H1 (cell line): Measurements from ENCODE around the gene CCL24. TPM values are rescaled to one million over a fixed set of nuclear protein-coding genes. Genes with fewer than 3 reads are reported as not detected.

ENCODE experiments used
- CHD2 ChIP-seq: IDR thresholded peaks from 2 replicates; pipeline ENCODE4 v1.6.1; 2012; ENCODE audit warnings: low read length, improper control_type of control experiment
- CHD7 ChIP-seq: fragments of 300-600 bp; sonication (generic); IDR thresholded peaks from 2 replicates; pipeline ENCODE4 v1.7.1; 2012; ENCODE audit warnings: low read length, moderate library complexity, mild to moderate bottlenecking, inconsistent platforms; ENCODE audit not compliant: insufficient replicate concordance
- CTCF ChIP-seq, 3 experiments: IDR thresholded peaks; 1 replicate in 2 of 3; 2 replicates in 1 of 3; pipeline versions ENCODE4 v1.5.1 to v1.6.1; 2011; ENCODE audit warnings: low read length in 3 of 3, mild to moderate bottlenecking in 3 of 3, inconsistent platforms in 2 of 3, low read depth in 1 of 3, moderate library complexity in 1 of 3; ENCODE audit not compliant: insufficient read depth in 1 of 3; ENCODE audit errors: control extremely low read depth in 1 of 3
- EP300 ChIP-seq, 2 experiments: IDR thresholded peaks; 1 replicate in 1 of 2; 2 replicates in 1 of 2; pipeline ENCODE4 v1.6.1; 2011 to 2012; ENCODE audit warnings: low read depth in 2 of 2, low read length in 2 of 2, mild to moderate bottlenecking in 2 of 2, borderline replicate concordance in 1 of 2, inconsistent platforms in 1 of 2, moderate library complexity in 1 of 2
- NRF1 ChIP-seq: IDR thresholded peaks from 2 replicates; pipeline ENCODE4 v1.6.1; 2011; ENCODE audit warnings: mild to moderate bottlenecking, low read depth, low read length, improper control_type of control experiment
- POLR2AphosphoS5 ChIP-seq: IDR thresholded peaks from 2 replicates; pipeline ENCODE4 v1.6.1; 2011; ENCODE audit warnings: low read depth, low read length
- polyA plus RNA-seq, 7 experiments: library from polyadenylated mRNA; depleted of rRNA in 3 of 7; stranded (reverse) in 5 of 7; unstranded in 2 of 7; fragments of >200 nt in 5 of 7; fragments of 200-250 nt in 2 of 7; gene quantifications; 1 replicate in 5 of 7; 2 replicates in 1 of 7; 4 replicates in 1 of 7; pipeline versions ENCODE4 v1.2.1 to v1.2.3, GENCODE V29; 2011 to 2013; ENCODE audit warnings: missing spikeins in 2 of 7, mixed read lengths in 2 of 7
- total RNA-seq: library from RNA; stranded (reverse); fragmentation: NEBNext Ultra II Directional; extraction: Animal tissue kit (Norgen Biotek cat#: 25700); gene quantifications from 2 replicates; pipeline ENCODE4 v1.2.1, GENCODE V29; 2021

Gene CCL24
- total and polyA plus RNA-seq, 2 of the 8 experiments (the other 6 are each of a cell fraction or from before 2014, with no cell fraction given) = not detected

- no peak for TF ChIP-seq CHD7
- no peak for TF ChIP-seq POLR2AphosphoS5
- TF ChIP-seq CTCF (IDR thresholded peaks at IDR 0.05; ENCODE audit: control extremely low read depth in 1 of 3, insufficient read depth in 1 of 3, low read depth in 1 of 3, low read length in 3 of 3) = no peak
- TF ChIP-seq EP300 (IDR thresholded peaks at IDR 0.05; ENCODE audit: borderline replicate concordance in 1 of 2, low read depth in 2 of 2, low read length in 2 of 2) = no peak
- no peak for TF ChIP-seq CHD2
- no peak for TF ChIP-seq NRF1
- TF ChIP-seq, all 59 proteins: peak for 0
These were observed 9.6 kb downstream of the CCL24 start (continued) for GRCh38 chr7:75804004-75804403.
